ENCODE data around the gene MSLN. TPM values are rescaled to one million over a fixed set of nuclear protein-coding genes. Genes with fewer than 3 reads are reported as not detected.

Gene MSLN
- total and polyA plus RNA-seq, 2 experiments from 2014 or later, result 0.10 TPM; not detected in 1

- no peaks in the 10 kb centered on the region for H4K20me1 ChIP-seq (replicated peaks; ENCODE audit: insufficient read depth)
- no peak overlapping the region for H3K4me3 ChIP-seq
- Mint-ChIP-seq H3K27me3 (ENCODE audit: insufficient read depth, low read depth, poor library complexity) (peaks cover 12% of the 10 kb centered on the region), H3K36me3 (ENCODE audit: low read depth) (no peaks in the 10 kb centered on the region), H3K27ac (no peak overlapping the region; the same call in 1 of the 2 replicates), H3K9me3 (no peaks in the 10 kb centered on the region; the same call in 1 of the 3 replicates), H3K4me3 (no peak overlapping the region), H3K4me1 (no peaks in the 10 kb centered on the region; the same call in 1 of the 3 replicates)
- 0 out of 2 replicates have a peak overlapping the region, but pooled peaks have one; percentile 19 for H3K27ac ChIP-seq (ENCODE audit: low read depth)
- TF ChIP-seq ZNF462 (CRISPR knock-in tag; IDR thresholded peaks at IDR 0.05) (no peak), ETS1 (IDR thresholded peaks at IDR 0.05) (no peak), NANOG (IDR thresholded peaks at IDR 0.05; ENCODE audit: borderline replicate concordance) (no peak), EZH2phosphoT487 (IDR thresholded peaks at IDR 0.05; ENCODE audit: unreplicated experiment) (no peak), ZNF331 (CRISPR knock-in tag; IDR thresholded peaks at IDR 0.05; ENCODE audit: low read depth) (no peak), EZH2 (IDR thresholded peaks at IDR 0.05; ENCODE audit: low read depth, unreplicated experiment) (no peak), JUNB (IDR thresholded peaks at IDR 0.05; ENCODE audit: unreplicated experiment) (no peak), ZNF114 (CRISPR knock-in tag; IDR thresholded peaks at IDR 0.05) (no peak), POLR2AphosphoS5 (IDR thresholded peaks at IDR 0.05; ENCODE audit: low read depth) (no peak), CTCF (conservative IDR thresholded peaks at IDR 0.05; ENCODE audit: low read depth in 2 of 2) (no peak), STAT1 (IDR thresholded peaks at IDR 0.05; ENCODE audit: unreplicated experiment) (no peak), REST (IDR thresholded peaks at IDR 0.05; ENCODE audit: unreplicated experiment) (no peak)
- no peaks in the 10 kb centered on the region for H3K36me3 ChIP-seq (ENCODE audit: insufficient read depth)
- H3K79me2 ChIP-seq (replicated peaks; ENCODE audit: insufficient read depth), result no peaks in the 10 kb centered on the region
- ATAC-seq, result peak; percentile 29
- H2AFZ ChIP-seq, result no peak overlapping the region
- no peaks in the 10 kb centered on the region for H3K27me3 ChIP-seq (ENCODE audit: insufficient read depth)
- H3K4me2 ChIP-seq, result no peak overlapping the region
- no peaks in the 10 kb centered on the region for H3K4me1 ChIP-seq (ENCODE audit: insufficient read depth)
- H3F3A ChIP-seq (replicated peaks; ENCODE audit: low read depth), result no peaks in the 10 kb centered on the region
- H3K9me2 ChIP-seq (ENCODE audit: insufficient read depth), result no peaks in the 10 kb centered on the region
- DNase-seq (ENCODE audit: low spot score), result no peak
Measured at GRCh38 chr16:759110-759910, 1.2 kb upstream of the MSLN start.
